ELR (cell line): ENCODE data around the gene TMED10.
"Not testable (repeated sequence)": the region's sequence is repeated elsewhere in the genome, so short reads cannot be mapped to it uniquely, and the experiment has no call there.

ENCODE experiments used
- DNase-seq: peaks from one replicate; pipeline ENCODE4 v3.0.0-alpha.2; 2015; ENCODE audit warnings: low read depth

Gene TMED10

DNA sequence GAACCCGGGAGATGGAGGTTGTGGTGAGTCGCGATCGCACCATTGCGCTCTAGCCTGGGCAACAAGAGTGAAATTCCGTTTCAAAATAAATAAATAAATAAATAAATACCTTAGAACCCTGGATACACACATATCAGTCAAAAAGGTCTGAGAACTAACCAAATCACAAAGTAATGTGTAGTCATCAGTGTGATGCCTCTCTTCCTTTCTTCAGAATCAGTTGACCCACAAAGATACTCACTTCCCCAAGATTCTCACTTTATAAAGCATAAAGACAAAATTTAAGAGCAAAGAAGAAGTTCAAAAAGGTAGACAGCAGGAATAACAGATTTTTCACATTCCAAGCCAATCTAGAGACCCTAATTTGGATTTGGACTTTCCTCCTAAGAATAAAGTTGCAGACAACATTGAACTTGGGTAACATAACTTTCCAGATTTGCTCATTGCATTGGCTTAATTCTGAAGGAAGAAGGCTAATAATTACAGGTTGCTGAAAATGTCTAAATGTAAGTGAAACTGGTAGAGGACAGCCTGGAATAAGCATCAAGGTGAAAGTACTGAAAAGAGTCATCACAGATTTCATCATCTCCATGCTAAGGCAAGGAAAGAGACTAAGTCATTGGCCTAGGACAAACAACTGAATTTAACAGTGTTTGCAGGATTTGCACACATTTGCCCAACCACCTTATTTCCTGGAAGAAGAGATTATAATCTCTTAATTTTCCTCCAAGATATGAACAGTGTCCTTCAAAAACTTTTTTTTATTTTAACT is 17.4 kb downstream of the TMED10 start:
- no peak for DNase-seq

- DNase-seq, result peak; percentile 27
These were observed 19.5 kb downstream of the TMED10 start for GRCh38 chr14:75156901-75157300.

GRCh38 chr14:75156111-75156510 is 20.3 kb downstream of the TMED10 start:
- DNase-seq, result no peak

DNA sequence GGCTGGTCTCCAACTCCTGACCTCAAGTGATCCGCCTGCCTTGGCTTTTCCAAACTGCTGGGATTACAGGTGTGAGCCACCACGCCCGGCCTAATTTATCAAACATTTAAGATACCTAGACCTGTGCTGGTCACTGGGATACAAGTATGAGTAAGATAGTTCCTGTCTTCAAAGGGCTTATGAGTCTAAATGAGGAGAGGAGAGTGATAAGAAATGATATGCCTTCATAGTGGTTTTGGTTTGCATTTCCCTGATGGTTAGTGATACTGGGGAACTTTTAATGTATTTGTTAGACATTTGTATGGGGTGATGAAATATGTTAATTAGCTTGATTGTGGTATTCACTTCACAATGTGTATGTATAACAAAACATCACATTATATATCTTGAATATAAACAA is 21.2 kb downstream of the TMED10 start:
- no peak for DNase-seq

GRCh38 chr14:75153295-75153694 is 23.1 kb downstream of the TMED10 start:
- DNase-seq, result no peak

GRCh38 chr14:75151851-75152250 is 24.6 kb downstream of the TMED10 start:
- DNase-seq, result no peak

DNA sequence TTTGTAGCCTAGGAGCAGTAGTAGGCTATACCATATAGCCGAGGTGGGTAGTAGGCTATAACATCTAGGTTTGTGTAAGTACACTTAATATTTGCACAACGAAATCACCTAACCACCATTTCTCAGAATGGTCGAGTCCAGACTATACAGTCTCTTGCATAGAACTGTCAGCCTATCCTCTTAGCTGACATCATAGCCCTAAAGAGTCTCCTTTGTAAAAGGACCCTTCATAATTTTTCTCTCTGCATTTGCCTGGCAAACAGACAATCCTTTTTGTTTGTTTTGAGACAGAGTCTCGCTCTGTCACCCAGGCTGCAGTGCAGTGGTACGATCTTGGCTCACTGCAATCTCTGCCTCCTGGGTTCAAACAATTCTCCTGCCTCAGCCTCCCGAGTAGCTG is 25.8 kb downstream of the TMED10 start:
- DNase-seq, result not testable (repeated sequence)

DNA sequence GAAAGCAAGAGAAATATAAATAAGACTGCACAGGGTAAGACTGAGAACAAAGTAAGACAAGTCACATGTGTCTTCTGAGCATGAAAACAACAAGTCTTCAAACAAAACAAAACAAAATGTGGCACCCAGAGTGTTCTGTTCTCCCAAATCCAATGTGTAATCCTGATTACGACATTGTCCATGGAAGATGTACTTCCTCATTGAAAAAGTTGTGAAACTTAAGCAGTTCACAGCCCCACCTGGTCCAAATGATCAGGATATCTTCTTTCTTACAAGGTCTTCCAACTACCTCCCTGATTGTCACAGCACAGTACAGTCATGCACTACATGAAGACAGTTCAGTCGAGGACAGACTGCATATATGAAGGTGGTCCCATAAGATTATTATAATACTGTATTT is 26.3 kb downstream of the TMED10 start:
- DNase-seq, result no peak

DNA sequence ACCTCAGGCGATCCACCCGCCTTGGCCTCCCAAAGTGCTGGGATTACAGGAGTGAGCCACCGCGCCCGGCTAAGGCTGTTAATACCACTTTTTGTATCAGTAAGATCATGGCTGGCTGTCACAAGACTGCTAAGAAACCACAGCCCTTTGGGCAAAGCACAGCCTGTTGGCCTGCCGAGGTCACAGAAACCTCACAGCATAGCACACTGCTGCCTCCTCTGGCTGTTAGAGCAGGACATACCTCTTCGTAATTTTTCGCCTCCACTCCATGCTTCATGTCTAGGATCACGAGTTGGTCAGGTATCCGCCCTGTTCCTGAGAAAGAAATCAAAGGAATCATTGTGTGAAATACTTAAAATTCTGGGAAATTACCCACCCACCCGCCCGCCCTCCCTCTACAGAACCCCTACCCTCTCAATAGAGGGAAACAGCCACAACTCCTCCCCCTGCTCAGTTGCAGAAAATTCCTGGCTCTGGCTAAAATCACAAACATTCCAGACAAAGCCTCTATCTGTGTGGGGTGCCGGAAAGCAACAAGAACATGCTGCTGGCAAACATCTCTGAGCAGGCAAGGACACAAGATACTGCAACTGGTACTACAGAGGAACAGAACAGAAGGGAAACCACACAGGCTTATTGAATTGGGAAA is 28.9 kb downstream of the TMED10 start:
- peak; percentile 17 for DNase-seq

DNA sequence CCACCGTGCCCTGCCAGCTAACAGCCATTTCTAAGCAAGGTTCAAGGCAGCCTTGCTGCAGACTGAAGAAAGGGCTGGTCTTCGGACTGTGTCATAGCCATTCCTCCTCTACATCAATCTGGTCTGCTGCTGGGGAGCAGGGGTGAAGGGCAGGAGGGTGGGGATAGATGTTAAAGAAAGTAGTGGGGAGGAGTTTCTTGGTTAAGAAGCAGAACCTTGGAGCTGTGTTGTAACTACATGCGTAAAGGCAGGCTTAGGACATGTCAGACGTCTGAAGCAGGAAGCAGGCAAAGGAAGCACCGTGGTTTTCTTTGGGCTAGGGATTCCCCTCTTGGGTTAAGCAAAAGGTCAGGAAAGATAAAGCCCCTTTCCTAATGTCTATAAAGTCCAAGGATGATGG is 31.5 kb downstream of the TMED10 start:
- DNase-seq, result no peak

DNA sequence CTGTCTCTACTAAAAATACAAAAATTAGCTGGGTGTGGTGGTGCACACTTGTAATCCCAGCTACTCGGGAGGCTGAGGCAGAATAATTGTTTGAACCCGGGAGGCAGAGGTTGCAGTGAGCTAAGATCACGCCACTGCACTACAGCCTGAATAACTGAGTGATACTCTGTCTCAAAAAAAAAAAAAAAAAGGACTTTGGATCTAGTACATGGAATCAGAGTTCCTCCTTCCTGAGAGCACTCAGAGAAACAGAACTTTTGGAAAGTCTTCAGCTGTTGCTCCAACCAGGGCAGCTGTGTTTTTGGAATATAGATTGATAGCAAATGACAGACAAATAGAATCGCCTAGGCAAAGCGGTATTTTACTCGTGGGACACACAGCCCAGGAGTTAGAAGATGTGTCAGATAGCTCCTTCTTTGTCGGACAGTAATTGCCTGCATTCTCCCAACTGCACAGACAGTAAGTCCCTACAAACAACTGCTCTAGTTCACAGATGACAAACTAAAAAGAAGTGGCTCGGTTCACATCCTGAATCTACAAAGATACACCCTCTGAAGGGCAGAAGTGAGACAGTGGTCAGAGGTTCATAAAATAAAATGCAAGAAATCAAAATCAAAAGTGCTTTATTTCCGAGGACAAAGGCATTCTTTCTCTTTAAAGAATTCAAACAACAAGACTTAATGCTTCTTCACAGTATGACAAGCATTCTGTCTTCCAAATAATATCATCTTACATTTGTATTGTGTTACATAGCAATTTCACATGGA is 32.5 kb downstream of the TMED10 start:
- DNase-seq, result no peak

DNA sequence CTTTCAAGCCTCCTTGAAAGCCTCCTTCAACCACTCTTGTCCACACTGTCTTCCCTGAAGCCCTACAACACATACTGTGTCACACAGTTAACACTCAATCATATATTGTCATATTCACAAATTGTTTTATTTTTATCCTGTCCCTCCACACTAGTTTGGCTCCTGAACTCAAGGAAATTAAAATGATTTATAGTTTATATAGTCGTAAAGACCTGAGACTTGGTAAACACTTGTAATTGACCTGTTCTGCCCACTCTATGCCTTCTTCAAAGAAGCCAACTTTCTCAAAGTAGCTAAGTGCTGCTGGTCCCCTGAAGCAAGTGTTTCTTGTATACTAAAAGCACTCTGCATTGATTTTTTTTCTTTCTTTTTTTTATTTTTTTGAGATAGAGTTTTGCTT is 33.9 kb downstream of the TMED10 start:
- no peak for DNase-seq

- DNase-seq, result peak; percentile 56
These were observed 34.4 kb downstream of the TMED10 start for GRCh38 chr14:75141967-75142366.

DNA sequence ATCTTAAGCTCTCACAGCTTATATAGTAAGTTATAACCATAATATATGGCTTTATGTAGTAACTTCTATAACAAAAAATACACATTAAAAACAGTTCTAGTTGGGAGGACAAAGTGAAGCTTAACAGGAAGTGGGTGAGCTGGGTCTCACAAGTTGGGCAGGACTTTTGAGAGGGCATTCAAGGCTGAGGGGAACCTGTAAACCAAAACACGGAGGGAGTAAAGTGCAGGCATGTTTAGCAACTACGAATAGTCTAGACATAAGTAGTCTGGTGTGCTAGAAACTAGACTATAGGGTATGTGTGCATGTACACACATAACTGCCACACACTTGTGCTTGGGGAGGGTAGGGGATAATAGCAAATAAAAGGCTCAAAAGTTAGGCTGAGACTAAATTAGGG is 35.4 kb downstream of the TMED10 start:
- no peak for DNase-seq

- no peak for DNase-seq
These were observed 35.8 kb downstream of the TMED10 start for GRCh38 chr14:75140620-75141019.

DNA sequence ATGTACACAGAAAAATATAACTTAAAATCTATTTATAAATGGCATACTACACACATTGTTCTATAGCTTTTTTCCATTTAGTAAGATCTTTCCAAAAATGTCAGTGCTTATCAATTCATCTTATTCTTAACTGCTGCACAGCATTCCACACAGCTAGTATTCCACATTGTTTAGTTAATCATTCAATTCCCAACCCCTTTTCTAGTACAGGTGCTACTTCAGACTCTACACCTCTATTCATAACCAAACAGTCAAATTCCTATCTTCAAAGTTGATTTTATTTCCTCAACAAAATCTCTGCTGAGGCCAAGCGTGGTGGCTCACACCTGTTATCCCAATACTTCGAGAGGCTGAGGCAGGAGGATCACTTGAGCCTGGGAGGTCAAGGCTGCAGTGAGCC is 37.2 kb downstream of the TMED10 start:
- DNase-seq, result no peak

- no peak for DNase-seq
These were observed 37.9 kb downstream of the TMED10 start for GRCh38 chr14:75138492-75138891.

DNA sequence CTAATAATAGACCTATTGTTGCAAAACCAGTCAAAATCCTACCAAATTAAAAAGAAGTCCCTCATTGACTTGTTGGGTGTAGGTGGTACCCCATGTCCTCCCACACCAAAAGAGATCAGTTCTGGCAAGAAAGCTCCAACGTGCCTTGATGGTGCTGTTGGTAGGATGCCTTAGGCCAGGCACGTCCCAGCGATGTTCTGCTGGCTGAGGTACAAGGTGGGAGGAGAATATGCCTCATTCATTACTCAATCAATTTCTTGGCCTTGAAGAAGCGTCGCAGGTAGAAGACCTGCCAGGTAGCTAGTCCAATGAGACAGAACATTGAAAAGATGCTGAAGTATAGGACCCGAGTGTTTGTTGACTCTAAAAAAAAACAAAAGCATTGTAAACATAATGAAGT is 41.8 kb downstream of the TMED10 start:
- DNase-seq, result no peak

DNA sequence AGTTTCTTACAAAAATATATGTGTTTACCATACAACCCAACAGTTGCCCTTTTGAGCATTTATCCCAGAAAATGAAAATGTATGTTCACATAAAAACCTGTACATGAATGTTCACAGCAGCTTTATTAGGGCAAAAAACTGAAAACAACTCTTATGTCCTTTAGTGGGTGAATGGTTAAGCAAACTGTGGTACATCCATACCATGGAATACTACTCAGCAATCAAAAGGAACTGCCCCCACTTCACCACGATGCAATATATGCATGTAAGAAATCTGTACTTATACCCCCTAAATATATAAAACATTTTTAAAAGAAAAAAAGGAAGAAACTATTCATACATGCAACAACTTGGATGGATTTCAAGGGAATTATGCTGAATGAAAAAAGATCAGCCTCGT is 42.8 kb downstream of the TMED10 start:
- DNase-seq, result no peak

- peak; percentile 79 for DNase-seq
These were observed 43.9 kb downstream of the TMED10 start for GRCh38 chr14:75132382-75133086.

GRCh38 chr14:75128596-75128990 is 47.8 kb downstream of the TMED10 start:
- DNase-seq, result no peak

DNA sequence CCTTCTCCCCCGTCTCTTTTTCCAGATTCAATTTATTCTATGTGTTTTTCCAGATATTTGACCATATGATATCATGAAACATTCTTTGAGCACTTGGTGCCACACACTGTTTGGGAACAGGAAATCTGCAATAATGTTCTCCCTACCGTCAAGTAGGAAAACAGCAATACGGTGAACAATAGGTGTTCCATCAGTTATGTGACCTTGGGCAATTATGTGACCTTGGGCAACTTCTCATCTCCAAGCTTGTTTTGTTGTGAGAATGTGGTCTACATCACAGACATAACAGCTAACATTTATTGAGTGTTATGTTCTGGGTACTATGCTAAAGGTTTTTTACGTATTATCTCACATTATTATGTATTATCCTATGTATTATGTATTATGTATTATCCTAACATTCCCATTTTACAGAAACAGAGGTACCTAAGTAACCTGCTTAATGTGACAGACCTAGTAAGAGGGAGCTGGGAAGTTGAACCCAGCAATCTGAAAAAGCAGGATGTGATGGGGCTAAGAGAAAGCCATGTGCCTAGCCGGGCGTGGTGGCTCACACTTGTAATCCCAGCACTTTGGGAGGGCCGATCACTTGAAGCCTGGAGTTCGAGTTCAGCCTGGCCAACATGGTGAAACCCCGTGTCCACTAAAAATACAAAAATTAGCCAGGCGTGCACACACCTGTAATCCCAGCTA is 48.4 kb downstream of the TMED10 start:
- DNase-seq, result peak; percentile 6
